Skeletal muscle tissue (tissue), 4 donors: ENCODE data around the gene CIAO2B. TPM values are rescaled to one million over a fixed set of nuclear protein-coding genes. Genes with fewer than 3 reads are reported as not detected.
"Not testable (repeated sequence)": the region's sequence is repeated elsewhere in the genome, so short reads cannot be mapped to it uniquely, and the experiment has no call there.

Experiments
- H3K27ac ChIP-seq: one replicate; pipeline ENCODE4 v1.7.0; 2013; ENCODE audit warnings: mild to moderate bottlenecking, low read depth, low read length, inconsistent platforms
- H3K27me3 ChIP-seq, 3 donors: one replicate each; pipeline ENCODE4 v1.7.0; 2013; ENCODE audit warnings: low read length in 3 of 3; ENCODE audit not compliant: control insufficient read depth in 3 of 3, insufficient read depth in 3 of 3
- H3K36me3 ChIP-seq, 3 donors: one replicate each; pipeline ENCODE4 v1.7.0; 2013; ENCODE audit warnings: low read length in 3 of 3; ENCODE audit not compliant: control insufficient read depth in 3 of 3, insufficient read depth in 3 of 3
- H3K4me1 ChIP-seq, 3 donors: one replicate each; pipeline ENCODE4 v1.7.0; 2013; ENCODE audit warnings: low read length in 3 of 3, mild to moderate bottlenecking in 3 of 3; ENCODE audit not compliant: control insufficient read depth in 3 of 3, insufficient read depth in 3 of 3
- H3K4me3 ChIP-seq, 3 donors: one replicate each; pipeline ENCODE4 v1.7.0; 2013; ENCODE audit warnings: low read length in 3 of 3
- H3K9ac ChIP-seq, 3 donors: one replicate each; pipeline ENCODE4 v1.7.0; 2013; ENCODE audit warnings: low read length in 3 of 3, mild to moderate bottlenecking in 3 of 3, moderate library complexity in 2 of 3, low read depth in 1 of 3
- H3K9me3 ChIP-seq, 3 donors: one replicate each; pipeline ENCODE4 v1.7.0; 2013; ENCODE audit warnings: low read length in 3 of 3; ENCODE audit not compliant: control insufficient read depth in 3 of 3
- total RNA-seq: library from RNA; depleted of rRNA; stranded (reverse); fragments of >200 nt; gene quantifications from one replicate; pipeline ENCODE4 v1.2.3, GENCODE V29; 2014
- donor health status: Osteomylitis.

CIAO2B gene
- total RNA-seq, 1 donor from 2014 or later, result 95.0 TPM

GRCh38 chr16:66948134-66948836, 14.1 kb upstream of the CIAO2B start:
- Histone ChIP-seq H3K27me3 (peaks cover 0 to 3% (median 0%) of the 10 kb centered on the region in 3 donors), H3K36me3 (peaks cover 4 to 8% (median 8%) of the 10 kb centered on the region in 3 donors), H3K27ac (peak overlapping the region; percentile 79), H3K4me1 (peaks cover 12 to 30% (median 14%) of the 10 kb centered on the region in 3 donors), H3K9me3 (no peaks in the 10 kb centered on the region), H3K4me3 (peak overlapping the region; percentile 78 to 86 (median 82)), H3K9ac (peak overlapping the region; percentile 79 to 94 (median 79))

- peak overlapping the region; percentile 79 for H3K27ac ChIP-seq
- H3K9me3 ChIP-seq, result no peaks in the 10 kb centered on the region
- peaks cover 10 to 16% (median 15%) of the 10 kb centered on the region in 3 donors for H3K36me3 ChIP-seq
- H3K27me3 ChIP-seq, result peaks cover 0 to 3% (median 0%) of the 10 kb centered on the region in 3 donors
- H3K4me3 ChIP-seq, result peak overlapping the region; percentile 78 to 86 (median 82)
- H3K4me1 ChIP-seq, result peaks cover 9 to 27% (median 12%) of the 10 kb centered on the region in 3 donors
- peak overlapping the region; percentile 79 to 94 (median 79) for H3K9ac ChIP-seq
Measured at GRCh38 chr16:66947302-66948065, 13.3 kb upstream of the CIAO2B start.

GRCh38 chr16:66946974-66947301, 12.7 kb upstream of the CIAO2B start:
- H3K27ac ChIP-seq, result peak overlapping the region; percentile 79
- H3K4me3 ChIP-seq, result no peak overlapping the region

GRCh38 chr16:66946541-66946940, 12.3 kb upstream of the CIAO2B start:
- Histone ChIP-seq H3K27me3 (peaks cover 0 to 3% (median 0%) of the 10 kb centered on the region in 3 donors), H3K4me3 (no peak overlapping the region), H3K9ac (no peak overlapping the region), H3K36me3 (peaks cover 20 to 25% (median 25%) of the 10 kb centered on the region in 3 donors), H3K4me1 (peaks cover 9 to 27% (median 12%) of the 10 kb centered on the region in 3 donors), H3K27ac (no peak overlapping the region), H3K9me3 (no peaks in the 10 kb centered on the region)

More at GRCh38 chr16:66946974-66947301, 12.7 kb upstream of the CIAO2B start:
- Histone ChIP-seq H3K36me3 (peaks cover 16 to 21% (median 21%) of the 10 kb centered on the region in 3 donors), H3K4me1 (peaks cover 9 to 27% (median 12%) of the 10 kb centered on the region in 3 donors), H3K9me3 (no peaks in the 10 kb centered on the region), H3K9ac (peak overlapping the region in 2 of 3 donors; percentile 34 to 59), H3K27me3 (peaks cover 0 to 3% (median 0%) of the 10 kb centered on the region in 3 donors)

GRCh38 chr16:66945939-66946338, 11.7 kb upstream of the CIAO2B start:
- H3K9me3 ChIP-seq, result no peaks in the 10 kb centered on the region

GRCh38 chr16:66944971-66945370, 10.8 kb upstream of the CIAO2B start:
- H3K27me3 ChIP-seq, H3K27ac ChIP-seq, H3K9ac ChIP-seq, H3K9me3 ChIP-seq, H3K4me3 ChIP-seq: not testable (repeated sequence)
- H3K36me3 ChIP-seq, result peaks cover 35 to 41% (median 41%) of the 10 kb centered on the region in 3 donors
- H3K4me1 ChIP-seq, result peaks cover 6 to 24% (median 14%) of the 10 kb centered on the region in 3 donors

More at GRCh38 chr16:66945939-66946338, 11.7 kb upstream of the CIAO2B start:
- H3K36me3 ChIP-seq, result peaks cover 26 to 31% (median 31%) of the 10 kb centered on the region in 3 donors
- H3K27ac ChIP-seq, result no peak overlapping the region
- no peak overlapping the region for H3K4me3 ChIP-seq
- H3K27me3 ChIP-seq, result peaks cover 0 to 3% (median 0%) of the 10 kb centered on the region in 3 donors
- peaks cover 9 to 27% (median 12%) of the 10 kb centered on the region in 3 donors for H3K4me1 ChIP-seq
- H3K9ac ChIP-seq, result no peak overlapping the region

GRCh38 chr16:66944054-66944441, 9.8 kb upstream of the CIAO2B start:
- H3K27ac ChIP-seq, result no peak overlapping the region
- no peaks in the 10 kb centered on the region for H3K27me3 ChIP-seq
- no peak overlapping the region for H3K9ac ChIP-seq
- H3K9me3 ChIP-seq, result no peaks in the 10 kb centered on the region
- H3K4me1 ChIP-seq, result peaks cover 6 to 16% (median 11%) of the 10 kb centered on the region in 3 donors
- peaks cover 40 to 50% (median 50%) of the 10 kb centered on the region in 3 donors for H3K36me3 ChIP-seq
- H3K4me3 ChIP-seq, result no peak overlapping the region

GRCh38 chr16:66943426-66944053, 9.3 kb upstream of the CIAO2B start:
- Histone ChIP-seq H3K27ac (no peak overlapping the region), H3K9me3 (no peaks in the 10 kb centered on the region), H3K4me3 (no peak overlapping the region), H3K27me3 (no peaks in the 10 kb centered on the region), H3K36me3 (peaks cover 45 to 55% (median 54%) of the 10 kb centered on the region in 3 donors), H3K4me1 (peaks cover 6 to 16% (median 10%) of the 10 kb centered on the region in 3 donors), H3K9ac (no peak overlapping the region)

GRCh38 chr16:66942981-66943380, 8.8 kb upstream of the CIAO2B start:
- Histone ChIP-seq H3K4me3 (no peak overlapping the region), H3K9me3 (no peaks in the 10 kb centered on the region), H3K36me3 (peaks cover 50 to 61% (median 58%) of the 10 kb centered on the region in 3 donors), H3K9ac (no peak overlapping the region), H3K27me3 (no peaks in the 10 kb centered on the region), H3K27ac (no peak overlapping the region), H3K4me1 (peaks cover 6 to 19% (median 6%) of the 10 kb centered on the region in 3 donors)
